ENCODE results near the gene ROBO4.

ROBO4 gene

DNA sequence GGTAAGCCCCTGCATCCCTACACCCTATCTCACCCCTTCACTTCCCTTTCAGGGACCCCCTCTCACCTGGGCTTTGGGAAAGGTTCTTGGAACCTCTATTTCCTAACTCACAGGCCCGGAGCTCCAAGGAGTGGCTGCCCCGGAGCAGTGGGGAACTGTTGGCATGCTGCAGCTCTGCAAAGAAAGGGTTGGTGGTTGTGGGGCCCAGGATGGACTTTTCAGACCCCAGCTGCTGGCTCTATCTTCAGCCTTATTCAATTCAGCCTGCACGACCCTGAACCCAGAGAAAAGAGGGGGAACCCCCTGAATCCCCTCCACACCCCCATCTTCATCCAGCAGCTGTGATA is 10.0 kb downstream of the ROBO4 start:
- no peak for DNase-seq

DNA sequence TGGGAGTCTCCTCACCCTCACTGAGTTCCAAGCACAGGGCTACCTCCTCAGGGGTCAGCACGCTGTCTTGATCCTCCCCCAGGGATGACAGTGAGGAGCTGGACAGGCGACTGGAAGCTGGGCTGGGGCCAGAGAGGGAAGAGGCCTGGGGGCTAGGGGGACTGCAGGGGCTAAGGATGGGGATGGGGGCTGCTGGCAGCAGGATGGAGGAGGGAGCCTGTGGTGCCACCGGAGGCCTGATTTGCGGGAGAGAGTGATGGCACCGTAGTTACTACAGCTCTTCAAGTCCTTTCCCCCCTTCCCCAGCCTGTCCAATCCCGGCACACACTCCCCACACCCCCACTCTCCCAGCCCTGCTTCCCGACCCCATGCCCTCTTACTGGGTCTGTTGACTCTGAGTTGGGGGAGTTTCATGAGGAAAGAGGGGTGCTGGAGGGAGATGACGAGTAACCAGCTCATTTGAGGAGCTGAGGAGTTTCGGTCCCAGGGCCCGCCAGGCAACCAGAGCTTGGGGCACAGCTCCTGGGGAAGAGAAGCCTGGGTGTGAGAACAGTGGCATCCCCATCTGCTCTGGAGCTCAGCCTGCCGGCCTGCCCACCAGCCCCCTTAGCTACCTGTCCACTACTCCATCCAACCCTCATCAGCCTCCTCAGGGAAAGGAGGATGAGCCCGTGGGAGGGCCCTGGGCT is 10.5 kb downstream of the ROBO4 start:
- no peak for DNase-seq

DNA sequence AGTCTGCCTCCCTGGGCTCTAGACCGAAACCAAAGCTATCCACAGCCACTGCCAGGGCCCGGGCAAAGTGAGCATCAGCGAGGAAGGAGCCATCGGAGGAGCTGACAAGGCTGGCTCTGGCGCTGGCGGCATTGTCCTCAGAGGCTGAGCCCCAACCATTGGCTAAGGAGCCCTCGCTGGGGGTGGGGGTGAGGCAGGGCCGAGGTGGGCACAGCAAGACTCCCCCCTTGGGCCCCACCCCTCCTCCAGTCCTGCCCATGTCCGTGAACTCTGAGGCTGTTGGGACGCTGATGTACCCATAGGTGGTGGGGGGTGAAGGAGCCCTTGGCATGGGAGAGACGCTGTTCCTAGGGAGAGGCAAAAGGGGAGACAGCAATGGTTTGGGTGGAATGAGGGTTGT is 11.2 kb downstream of the ROBO4 start:
- DNase-seq: no peak

DNA sequence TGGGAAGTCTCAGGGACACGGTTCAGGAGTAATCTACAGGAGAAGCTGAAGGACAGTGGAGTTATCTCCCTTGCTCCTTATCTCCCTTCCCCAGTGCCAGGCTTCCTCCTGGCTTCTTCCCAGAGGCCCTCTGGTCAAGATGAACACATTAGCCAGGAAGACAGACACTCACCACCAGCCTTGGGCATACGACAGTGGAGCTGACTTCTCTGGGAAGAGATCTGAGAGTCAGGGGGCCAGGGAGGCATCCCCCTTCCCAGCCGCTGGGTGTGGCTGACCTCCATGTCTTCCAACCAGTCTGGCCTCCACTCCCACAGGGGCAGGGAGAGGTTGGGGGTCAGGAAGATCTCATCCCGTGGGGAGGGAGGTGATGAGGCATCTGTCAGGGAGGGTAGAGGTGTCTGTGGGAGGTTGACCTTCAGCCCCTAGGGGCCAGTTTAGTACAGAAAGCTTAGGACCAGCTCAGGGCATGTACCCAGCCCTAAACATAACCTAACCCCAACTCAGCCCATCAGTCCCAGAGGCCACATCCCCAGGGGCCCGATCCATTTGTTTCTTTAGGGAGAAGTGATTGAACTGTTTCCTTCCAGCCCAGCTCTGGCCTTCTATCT is 12.7 kb downstream of the ROBO4 start:
- DNase-seq: no peak

DNA sequence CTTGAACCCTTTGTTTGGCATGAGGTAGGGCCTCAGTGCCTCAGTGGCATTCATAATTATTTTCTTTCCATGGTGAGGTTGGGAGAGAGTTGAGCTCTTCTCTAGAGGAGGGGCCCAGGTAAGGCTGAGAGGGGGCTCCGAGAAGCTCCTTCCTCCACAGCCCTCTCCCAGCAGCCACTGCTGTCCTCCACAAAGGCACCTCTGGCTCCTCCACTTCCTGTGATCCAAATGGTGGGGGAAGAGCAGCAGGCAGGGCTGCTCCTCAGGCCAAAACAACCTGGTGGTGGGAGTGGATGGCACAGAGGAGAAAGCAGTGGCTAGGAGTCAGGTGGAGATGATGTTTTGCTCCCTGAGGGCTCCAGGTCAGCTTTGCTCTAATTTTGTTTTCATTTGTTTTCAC is 13.3 kb downstream of the ROBO4 start:
- DNase-seq: no peak

DNA sequence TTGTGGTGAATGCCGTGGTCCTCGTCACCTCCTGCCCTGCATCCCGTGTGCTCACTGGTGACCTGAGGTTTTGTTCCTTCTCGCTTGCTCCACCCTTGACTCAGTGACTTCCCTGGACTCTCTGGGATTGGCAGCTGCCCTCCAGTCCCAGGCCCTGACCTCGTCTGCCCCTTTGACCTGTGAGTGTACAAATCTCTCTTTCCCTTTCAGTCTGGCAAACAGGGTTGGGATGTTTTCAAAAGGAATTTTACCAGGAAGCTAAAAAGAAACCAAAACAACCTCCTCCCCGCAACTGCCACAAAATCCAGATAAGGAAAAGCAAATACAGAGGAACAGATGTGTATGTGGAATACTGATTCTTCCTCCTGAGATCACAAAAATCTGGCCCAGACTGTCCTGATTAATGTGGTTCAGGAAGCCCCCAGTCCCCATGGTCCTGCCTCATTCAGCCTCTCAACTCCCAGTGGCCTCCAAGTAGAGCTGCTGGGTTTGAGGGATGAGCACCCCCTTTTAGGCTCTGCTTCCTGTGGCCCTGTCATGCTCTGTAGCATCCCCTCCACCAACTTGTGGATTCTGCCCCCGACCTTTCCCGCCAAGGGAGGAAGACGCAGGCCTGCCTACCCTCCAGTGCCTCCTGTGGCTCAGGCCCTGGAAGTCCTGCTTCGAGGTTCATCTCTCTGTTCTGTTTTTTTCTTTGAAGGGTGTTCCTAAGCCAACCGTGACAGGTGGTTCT is 15.2 kb downstream of the ROBO4 start:
- no peak for DNase-seq

DNA sequence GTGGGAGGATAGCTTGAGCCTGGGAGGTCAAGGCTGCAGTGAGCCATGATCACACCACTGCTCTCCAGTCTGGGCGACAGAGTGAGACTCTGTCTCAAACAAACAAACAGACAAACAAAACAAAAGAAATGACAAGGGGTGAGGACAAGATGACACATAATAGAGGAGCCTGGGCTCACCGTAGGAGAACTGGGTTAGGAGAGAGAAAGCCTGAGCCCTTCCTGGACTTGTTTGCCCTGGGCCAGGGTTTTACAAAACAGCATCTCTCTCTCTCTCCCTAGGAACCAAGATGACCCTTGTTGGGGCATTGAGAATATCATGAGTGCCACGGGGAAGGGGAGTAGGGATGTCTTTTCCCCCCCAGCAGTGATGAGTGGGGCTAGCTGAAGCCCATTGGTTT is 16.7 kb downstream of the ROBO4 start:
- DNase-seq: no peak

DNA sequence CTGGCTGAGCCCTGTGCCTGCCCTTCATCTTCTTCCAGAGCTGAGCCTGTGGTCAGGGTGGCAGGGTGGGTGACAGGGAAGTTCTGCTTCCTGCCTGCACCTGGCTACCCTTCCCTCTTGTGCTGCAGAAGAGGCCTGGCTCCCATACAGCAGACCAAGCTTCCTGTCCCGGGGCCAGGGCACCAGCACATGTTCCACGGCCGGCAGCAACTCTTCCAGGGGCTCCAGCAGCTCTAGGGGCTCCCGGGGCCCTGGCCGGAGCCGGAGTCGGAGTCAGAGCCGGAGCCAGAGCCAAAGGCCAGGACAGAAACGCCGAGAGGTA is 17.4 kb downstream of the ROBO4 start:
- DNase-seq: no peak

DNA sequence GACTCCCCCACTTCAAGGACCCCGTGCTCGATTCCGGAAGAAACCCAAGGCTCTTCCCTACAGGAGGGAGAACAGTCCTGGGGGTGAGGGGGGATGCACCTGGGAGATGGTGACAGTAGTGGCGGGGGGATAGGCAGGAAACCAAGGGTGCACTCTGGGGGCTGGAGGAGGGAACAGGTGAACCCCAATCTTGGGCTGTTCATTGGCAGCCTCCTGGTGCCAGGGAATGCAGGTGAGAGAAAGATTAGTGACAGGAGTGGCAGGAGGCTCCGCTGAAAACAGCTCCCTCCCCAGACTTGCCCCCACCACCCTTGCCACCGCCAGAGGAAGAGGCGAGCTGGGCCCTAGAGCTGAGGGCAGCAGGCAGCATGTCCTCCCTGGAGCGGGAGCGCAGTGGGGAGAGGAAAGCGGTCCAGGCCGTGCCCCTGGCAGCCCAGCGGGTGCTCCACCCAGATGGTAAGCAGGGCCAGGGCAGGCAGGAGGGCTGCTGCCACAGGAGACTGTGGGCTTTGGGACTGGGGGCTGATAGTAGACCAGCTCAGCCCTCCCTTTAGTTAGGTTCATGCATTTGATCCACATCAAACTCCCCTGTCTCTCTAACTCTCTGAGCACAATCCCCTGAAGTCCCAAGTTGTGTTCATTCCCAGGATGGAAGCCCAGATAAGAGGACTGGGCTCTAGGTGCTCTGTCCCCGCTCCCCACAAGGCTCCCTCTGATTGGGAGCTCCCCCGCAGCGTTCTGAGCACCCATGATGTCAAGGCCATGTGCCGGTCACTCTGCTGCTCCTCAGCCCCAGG is 18.0 kb downstream of the ROBO4 start:
- DNase-seq: no peak

DNA sequence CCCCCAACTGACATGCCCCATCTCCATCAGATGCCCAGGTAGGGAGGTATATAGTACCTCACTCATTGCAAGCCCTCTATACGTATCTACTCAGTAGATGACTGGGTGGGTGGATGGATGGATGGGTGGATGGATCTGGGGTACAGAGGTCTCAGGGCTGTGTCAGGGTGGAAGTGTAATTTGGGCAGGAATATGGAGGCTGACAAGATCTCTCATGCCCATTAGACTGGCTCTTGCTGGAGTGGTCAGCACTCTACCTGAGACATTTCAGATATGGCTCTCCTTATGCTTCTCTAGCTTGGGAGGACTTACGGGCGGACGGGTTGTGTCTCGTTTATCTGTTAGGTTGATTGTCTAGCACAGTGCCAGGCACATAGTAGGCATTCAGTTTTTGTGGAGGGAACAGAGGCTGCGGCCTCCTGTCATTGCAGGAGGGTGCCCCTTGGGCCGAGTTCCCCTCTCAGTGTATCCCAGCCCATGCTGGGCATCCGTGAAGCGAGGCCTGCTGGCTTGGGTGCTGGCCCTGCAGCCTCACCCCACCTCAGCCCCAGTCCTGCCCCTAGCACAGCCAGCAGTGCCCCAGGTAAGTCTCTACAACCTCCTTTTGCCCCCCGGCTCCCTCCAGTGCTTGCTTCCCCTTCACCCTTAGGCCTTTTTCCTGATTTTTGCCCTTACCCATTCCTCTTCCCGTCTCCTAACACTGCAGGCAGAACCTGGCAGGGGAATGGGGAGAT is 18.7 kb downstream of the ROBO4 start:
- no peak for DNase-seq

DNA sequence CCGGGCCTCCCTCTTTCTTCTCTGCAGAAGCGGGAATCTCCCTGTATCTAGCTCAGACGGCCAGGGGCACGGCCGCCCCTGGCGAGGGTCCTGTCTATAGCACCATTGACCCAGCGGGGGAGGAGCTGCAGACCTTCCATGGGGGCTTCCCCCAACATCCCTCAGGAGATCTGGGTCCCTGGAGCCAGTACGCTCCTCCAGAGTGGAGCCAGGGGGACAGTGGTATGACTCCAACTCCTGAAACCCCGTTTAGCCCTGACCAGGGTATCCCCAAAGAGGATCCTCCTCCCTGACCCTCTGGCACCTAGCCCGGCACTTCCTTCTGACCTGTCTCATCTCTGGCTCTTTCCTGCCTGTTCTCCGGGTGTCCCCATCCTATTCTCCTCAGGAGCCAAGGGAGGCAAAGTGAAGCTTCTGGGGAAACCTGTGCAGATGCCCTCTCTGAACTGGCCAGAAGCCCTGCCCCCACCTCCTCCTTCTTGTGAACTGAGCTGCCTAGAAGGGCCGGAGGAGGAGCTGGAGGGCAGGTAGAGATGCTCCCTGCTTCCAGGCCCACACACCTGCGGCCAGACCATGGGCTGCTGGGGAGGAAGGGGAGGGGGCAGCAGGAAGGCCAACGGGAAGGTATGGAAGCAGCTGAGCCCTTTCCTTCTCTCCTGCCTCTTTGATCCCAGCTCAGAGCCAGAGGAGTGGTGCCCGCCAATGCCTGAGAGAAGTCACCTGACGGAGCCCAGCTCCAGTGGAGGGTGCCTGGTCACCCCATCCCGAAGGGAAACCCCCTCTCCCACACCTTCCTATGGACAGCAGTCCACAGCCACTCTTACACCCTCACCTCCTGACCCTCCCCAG is 19.5 kb downstream of the ROBO4 start:
- DNase-seq: no peak

DNA sequence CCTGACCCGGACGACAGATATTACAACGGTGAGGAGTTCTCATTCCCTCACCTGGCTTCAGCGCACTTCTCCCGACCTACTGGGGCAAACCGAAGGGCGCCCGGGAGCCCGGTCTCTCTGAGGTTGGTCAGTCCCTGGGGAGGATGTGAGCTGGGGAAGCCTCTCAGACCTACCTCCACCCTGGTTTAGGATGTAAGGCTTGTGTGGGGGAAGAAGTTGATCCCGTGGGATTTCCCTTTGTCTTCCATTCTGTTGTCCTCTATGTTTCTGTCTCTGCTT is 20.1 kb downstream of the ROBO4 start:
- no peak for DNase-seq

DNA sequence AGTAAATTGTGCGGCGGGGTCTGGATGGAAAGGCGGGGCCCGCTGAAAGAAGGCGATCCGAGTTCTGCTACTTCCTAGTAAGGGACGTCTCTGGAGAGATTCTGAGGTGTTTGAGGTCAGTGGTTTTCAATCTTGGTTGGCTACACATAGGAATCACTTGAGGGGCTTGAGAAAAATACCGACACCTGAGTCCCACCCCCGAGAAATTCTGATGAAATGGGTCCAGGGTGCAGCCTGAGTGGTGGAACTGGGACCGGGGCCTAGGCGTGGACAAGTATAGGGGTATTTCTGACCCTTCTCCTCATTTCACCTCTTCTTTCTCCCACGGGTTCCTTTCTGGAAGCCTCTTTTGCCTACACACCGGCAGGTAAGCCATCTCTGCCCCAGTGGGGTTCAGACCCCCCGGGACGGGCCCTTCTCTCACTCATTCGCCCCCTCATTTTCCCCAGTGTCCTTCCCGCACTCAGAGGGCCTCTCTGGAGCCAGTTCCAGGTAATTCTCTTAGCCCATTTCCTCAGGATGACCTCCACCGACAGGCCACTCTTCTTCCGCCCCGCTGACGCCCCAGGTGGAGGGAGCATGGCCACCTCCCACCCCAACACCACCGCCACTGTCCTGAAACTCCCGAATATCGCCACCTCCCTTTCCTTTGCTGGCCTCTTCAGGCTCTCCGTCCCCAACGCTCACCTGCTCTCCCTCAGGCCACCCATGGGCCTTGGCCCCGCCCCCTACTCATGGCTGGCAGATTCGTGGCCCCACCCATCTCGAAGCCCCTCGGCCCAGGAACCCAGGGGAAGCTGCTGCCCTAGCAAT is 20.6 kb downstream of the ROBO4 start:
- DNase-seq: no peak

DNA sequence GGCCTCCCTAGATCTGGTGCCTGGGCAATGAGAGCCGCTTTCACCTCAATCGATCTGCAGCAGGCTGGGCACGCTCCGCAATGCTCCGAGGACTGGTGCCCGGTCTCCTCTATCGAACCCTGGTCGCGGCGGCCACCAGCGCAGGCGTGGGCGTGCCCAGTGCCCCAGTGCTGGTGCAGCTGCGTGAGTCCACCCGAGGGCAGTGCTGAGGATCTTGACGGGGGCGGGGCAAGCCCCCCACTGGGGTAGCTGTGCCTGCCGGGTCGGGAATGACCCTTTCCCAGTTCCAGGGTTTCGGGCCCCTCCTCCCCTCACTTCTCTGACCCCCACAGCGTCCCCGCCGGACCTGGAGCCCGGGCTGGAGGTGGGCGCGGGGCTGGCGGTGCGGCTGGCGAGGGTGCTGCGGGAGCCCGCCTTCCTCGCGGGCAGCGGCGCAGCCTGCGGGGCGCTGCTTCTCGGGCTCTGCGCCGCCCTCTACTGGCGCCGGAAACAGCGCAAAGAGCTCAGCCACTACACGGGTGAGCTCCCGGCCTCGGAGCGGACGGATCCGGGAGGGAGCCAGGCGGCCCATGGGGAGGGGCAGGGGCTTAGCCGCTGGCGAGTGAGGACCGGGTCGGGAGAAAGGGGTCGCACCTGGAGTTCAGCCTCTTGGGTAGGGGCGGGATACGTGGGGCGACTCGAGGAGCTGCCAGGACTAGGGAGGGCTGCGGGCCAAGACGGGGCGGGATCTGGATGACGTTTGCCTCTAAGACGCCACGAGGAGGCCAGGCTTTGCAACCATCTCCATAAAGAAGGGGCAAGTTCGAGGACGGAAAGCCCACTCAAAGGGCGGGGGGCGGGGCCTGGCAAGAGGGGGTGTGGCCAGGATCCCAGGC is 21.5 kb downstream of the ROBO4 start:
- DNase-seq: peak; percentile 78

DNA sequence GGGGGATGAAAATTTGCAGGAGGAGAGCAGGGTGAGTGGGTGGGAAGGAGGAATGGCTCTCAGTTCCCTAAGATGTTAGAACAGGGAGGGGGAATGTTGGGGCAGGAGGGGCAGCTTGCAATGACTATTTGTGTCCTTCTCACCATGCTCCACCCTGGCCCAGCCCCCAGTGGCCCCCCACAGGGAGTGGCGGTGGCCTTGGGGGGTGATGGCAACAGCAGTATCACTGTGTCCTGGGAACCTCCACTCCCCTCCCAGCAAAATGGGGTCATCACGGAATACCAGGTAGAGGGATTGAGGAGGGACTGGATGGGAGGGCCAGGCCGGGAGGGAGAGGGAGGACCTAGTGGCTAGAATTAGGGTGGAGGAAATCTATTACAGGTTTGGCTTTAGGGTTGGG is 22.3 kb downstream of the ROBO4 start:
- DNase-seq: no peak

DNA sequence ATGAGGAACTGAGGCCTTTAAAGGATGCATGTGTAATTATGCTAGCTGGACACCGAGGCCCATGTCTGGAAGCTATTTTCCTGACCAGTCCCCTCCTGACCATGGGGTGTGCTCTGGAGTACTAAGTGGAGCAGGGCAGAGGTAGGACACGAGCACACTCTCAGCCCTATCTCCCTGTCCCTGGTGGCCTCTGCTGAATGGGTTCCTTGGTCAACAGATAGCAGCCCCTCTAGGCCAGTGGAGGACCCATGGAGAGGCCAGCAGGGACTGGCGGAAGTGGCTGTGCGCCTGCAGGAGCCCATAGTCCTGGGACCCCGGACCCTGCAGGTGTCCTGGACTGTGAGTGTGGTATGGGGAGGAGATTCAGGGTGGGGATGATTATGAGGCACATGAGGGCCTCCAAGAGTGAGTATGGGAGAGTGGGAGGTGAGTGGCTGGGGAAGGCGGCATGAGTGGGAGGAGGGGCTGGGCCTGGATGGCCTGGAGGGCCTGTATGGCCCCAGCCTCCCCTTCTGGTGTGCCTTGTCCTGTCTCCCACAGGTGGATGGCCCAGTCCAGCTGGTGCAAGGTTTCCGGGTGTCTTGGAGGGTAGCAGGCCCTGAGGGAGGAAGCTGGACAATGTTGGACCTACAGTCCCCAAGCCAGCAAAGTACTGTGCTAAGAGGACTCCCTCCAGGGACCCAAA is 23.0 kb downstream of the ROBO4 start:
- no peak for DNase-seq

DNA sequence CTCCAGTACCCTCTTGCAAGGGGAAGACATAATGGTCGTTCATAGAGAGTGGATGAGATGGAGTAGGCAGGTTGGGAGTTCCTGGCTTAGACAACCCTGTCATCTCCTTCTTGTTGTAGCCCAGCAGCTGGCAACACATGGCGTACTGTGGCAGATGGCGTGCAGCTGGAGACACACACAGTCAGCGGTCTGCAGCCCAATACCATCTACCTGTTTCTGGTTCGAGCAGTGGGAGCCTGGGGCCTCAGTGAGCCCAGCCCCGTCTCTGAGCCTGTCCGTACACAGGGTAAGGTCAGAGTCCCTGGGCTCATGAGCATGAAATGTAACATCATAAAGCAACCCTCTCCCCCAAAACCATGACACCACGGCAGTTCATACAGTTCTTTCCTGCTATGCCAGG is 23.7 kb downstream of the ROBO4 start:
- DNase-seq: no peak

DNA sequence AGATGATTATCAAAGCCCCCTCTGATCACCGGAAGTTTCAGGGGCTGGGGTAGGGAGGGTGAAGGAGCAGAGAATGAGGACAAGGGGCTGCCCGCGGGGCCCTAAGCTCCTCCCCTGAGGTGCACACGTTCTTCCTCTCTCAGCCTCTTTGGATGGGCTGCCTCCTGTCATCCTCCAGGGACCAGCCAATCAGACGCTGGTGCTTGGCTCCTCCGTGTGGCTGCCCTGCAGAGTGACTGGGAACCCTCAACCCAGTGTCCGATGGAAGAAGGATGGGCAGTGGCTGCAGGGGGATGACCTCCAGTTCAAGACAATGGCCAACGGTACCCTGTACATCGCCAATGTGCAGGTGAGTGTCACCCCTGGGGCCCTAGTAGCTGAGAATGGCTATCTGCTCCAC is 24.9 kb downstream of the ROBO4 start:
- DNase-seq: no peak

DNA sequence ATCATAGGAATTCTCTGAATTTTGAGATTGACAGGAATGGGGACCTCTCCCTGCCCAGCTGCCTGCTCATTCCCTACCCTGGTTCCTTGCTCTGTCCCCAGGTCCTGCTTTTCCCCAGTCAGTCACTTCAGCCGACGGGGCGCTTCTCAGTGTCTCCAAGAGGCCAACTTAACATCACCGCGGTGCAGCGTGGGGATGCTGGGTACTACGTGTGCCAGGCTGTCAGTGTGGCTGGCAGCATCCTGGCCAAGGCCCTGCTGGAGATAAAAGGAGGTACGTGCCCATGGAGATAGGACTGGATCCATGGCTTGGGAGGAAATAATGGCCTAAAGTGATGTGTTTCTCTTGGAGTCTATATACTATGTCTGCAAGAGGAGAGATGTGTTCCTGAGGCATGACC is 25.4 kb downstream of the ROBO4 start:
- no peak for DNase-seq

DNA sequence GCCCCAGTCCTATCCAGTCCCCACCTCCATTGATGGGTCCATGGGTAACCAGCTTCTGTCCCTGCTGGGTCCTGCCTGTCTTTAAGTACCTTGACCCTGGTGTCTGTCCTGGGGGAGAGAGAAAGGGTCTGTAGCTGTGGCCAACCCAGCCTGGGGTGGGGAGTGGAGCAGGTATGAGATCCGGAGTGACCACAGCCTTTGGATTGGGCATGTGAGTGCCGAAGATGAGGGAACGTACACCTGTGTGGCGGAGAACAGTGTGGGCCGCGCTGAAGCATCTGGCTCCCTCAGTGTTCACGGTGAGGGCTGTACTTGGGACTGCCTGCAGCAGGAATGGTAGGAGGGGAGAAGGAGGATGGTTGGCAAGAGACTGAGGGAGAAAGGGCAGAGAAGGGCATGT is 27.2 kb downstream of the ROBO4 start:
- DNase-seq: no peak

All from NCI-H2227 treated with DMSO at 0.1 percent for 48 hours (cell line).